Breast epithelium (tissue), 3 donors: ENCODE measurements around the gene MYO1C.

Experiments used
- POLR2AphosphoS5 ChIP-seq, 3 donors: sonication (generic); formaldehyde crosslinking; IDR thresholded peaks; one replicate each; pipeline ENCODE4 v1.6.1; 2017; ENCODE audit warnings: antibody characterized with exemption in 3 of 3
- TF ChIP-seq, protein P1 (sequence below), 3 donors: fragments of 450-650 bp; IDR thresholded peaks; one replicate each; pipeline ENCODE4 v1.5.1; 2016 to 2017; ENCODE audit warnings: antibody characterized with exemption in 3 of 3, mild to moderate bottlenecking in 3 of 3, moderate library complexity in 3 of 3

DNA sequence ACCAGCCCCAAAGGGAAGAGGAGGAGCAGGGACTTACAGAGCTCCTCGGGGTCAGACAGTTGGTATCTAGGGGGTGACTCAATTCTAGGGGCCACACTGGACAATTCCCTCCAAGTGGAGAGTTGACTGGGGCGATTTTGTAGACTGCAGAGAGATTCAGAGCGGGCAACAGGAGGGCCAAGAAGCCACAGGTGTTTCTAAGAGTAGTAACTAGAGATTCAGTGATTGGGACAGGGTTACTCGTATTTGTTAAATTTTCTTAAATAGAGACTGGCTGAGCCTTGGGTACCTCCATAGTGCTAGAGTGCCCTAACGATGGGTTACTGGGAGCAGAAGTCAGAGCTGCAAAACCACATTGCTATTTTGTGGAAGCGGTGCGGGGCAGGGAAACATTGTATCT, 27.2 kb upstream of the MYO1C start:
- TF ChIP-seq, protein P1, sequence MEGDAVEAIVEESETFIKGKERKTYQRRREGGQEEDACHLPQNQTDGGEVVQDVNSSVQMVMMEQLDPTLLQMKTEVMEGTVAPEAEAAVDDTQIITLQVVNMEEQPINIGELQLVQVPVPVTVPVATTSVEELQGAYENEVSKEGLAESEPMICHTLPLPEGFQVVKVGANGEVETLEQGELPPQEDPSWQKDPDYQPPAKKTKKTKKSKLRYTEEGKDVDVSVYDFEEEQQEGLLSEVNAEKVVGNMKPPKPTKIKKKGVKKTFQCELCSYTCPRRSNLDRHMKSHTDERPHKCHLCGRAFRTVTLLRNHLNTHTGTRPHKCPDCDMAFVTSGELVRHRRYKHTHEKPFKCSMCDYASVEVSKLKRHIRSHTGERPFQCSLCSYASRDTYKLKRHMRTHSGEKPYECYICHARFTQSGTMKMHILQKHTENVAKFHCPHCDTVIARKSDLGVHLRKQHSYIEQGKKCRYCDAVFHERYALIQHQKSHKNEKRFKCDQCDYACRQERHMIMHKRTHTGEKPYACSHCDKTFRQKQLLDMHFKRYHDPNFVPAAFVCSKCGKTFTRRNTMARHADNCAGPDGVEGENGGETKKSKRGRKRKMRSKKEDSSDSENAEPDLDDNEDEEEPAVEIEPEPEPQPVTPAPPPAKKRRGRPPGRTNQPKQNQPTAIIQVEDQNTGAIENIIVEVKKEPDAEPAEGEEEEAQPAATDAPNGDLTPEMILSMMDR (IDR thresholded peaks at IDR 0.05) = no peak
- no peak for TF ChIP-seq POLR2AphosphoS5 (IDR thresholded peaks at IDR 0.05)
